ENCODE measurements around the gene CBX4. TPM values are rescaled to one million over a fixed set of nuclear protein-coding genes. Genes with fewer than 3 reads are reported as not detected.
A peak's percentile ranks its signal among the peaks of the same experiment; 100 is the strongest.

CBX4 gene
- total RNA-seq, 1 donor from 2014 or later: 16.9 TPM

GRCh38 chr17:79790805-79791734 is 48.2 kb downstream of the CBX4 start:
- H3K4me3 Mint-ChIP-seq (ENCODE audit: unreplicated experiment): no peak overlapping the region
- Histone ChIP-seq H3K9me3 (ENCODE audit: insufficient read depth, low read depth, low read length) (no peaks in the 10 kb centered on the region), H3K27ac (ENCODE audit: low read depth, low read length) (no peak overlapping the region), H3K4me1 (ENCODE audit: insufficient read depth, low read length) (peaks cover 19% of the 10 kb centered on the region), H3K36me3 (ENCODE audit: insufficient read depth, low read length) (no peaks in the 10 kb centered on the region), H4K20me1 (ENCODE audit: insufficient read depth, low read length) (peaks cover 26% of the 10 kb centered on the region), H3K4me2 (ENCODE audit: low read length) (no peak overlapping the region), H2AFZ (ENCODE audit: low read depth, low read length) (no peak overlapping the region), H3K4me3 (ENCODE audit: insufficient read depth, low read depth, low read length) (no peak overlapping the region), H3K9ac (ENCODE audit: low read length) (no peak overlapping the region), H3K27me3 (ENCODE audit: insufficient read depth, low read length) (peaks cover 48% of the 10 kb centered on the region), H3K79me2 (ENCODE audit: insufficient read depth, low read length) (peaks cover 2% of the 10 kb centered on the region)
- no peak for FAIRE-seq
- H3K4me1 Mint-ChIP-seq (ENCODE audit: low read depth, unreplicated experiment): peaks cover 10% of the 10 kb centered on the region
- H3K9me3 Mint-ChIP-seq (ENCODE audit: unreplicated experiment): peaks cover 5% of the 10 kb centered on the region
- DNase-seq (ENCODE audit: low read depth): no peak
- H3K27ac Mint-ChIP-seq (ENCODE audit: unreplicated experiment): no peak overlapping the region
- TF ChIP-seq EZH2 (IDR thresholded peaks at IDR 0.05; ENCODE audit: insufficient read depth, low read length): peak; percentile 88
- TF ChIP-seq, protein P1, sequence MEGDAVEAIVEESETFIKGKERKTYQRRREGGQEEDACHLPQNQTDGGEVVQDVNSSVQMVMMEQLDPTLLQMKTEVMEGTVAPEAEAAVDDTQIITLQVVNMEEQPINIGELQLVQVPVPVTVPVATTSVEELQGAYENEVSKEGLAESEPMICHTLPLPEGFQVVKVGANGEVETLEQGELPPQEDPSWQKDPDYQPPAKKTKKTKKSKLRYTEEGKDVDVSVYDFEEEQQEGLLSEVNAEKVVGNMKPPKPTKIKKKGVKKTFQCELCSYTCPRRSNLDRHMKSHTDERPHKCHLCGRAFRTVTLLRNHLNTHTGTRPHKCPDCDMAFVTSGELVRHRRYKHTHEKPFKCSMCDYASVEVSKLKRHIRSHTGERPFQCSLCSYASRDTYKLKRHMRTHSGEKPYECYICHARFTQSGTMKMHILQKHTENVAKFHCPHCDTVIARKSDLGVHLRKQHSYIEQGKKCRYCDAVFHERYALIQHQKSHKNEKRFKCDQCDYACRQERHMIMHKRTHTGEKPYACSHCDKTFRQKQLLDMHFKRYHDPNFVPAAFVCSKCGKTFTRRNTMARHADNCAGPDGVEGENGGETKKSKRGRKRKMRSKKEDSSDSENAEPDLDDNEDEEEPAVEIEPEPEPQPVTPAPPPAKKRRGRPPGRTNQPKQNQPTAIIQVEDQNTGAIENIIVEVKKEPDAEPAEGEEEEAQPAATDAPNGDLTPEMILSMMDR (IDR thresholded peaks at IDR 0.05; ENCODE audit: insufficient read depth, low read depth, low read length): no peak
- H3K36me3 Mint-ChIP-seq (ENCODE audit: low read depth, unreplicated experiment): peaks cover 5% of the 10 kb centered on the region
- H3K27me3 Mint-ChIP-seq (ENCODE audit: low read depth, unreplicated experiment): peaks cover 45% of the 10 kb centered on the region

GRCh38 chr17:79789943-79790804 is 49.1 kb downstream of the CBX4 start:
- peak; percentile 94 for TF ChIP-seq EZH2 (IDR thresholded peaks at IDR 0.05; ENCODE audit: insufficient read depth, low read length)
- TF ChIP-seq, protein P1 (IDR thresholded peaks at IDR 0.05; ENCODE audit: insufficient read depth, low read depth, low read length): peak; percentile 20
- no peak for DNase-seq (ENCODE audit: low read depth)
- Mint-ChIP-seq H3K4me3 (ENCODE audit: unreplicated experiment) (no peak overlapping the region), H3K36me3 (ENCODE audit: low read depth, unreplicated experiment) (peaks cover 2% of the 10 kb centered on the region), H3K27ac (ENCODE audit: unreplicated experiment) (no peak overlapping the region), H3K9me3 (ENCODE audit: unreplicated experiment) (peaks cover 5% of the 10 kb centered on the region), H3K27me3 (ENCODE audit: low read depth, unreplicated experiment) (peaks cover 44% of the 10 kb centered on the region), H3K4me1 (ENCODE audit: low read depth, unreplicated experiment) (peaks cover 10% of the 10 kb centered on the region)
- Histone ChIP-seq H3K9ac (ENCODE audit: low read length) (no peak overlapping the region), H3K4me3 (ENCODE audit: insufficient read depth, low read depth, low read length) (no peak overlapping the region), H3K4me2 (ENCODE audit: low read length) (peak overlapping the region; percentile 66), H3K27me3 (ENCODE audit: insufficient read depth, low read length) (peaks cover 48% of the 10 kb centered on the region), H3K36me3 (ENCODE audit: insufficient read depth, low read length) (no peaks in the 10 kb centered on the region), H4K20me1 (ENCODE audit: insufficient read depth, low read length) (peaks cover 22% of the 10 kb centered on the region), H3K27ac (ENCODE audit: low read depth, low read length) (no peak overlapping the region), H3K4me1 (ENCODE audit: insufficient read depth, low read length) (peaks cover 14% of the 10 kb centered on the region), H3K79me2 (ENCODE audit: insufficient read depth, low read length) (no peaks in the 10 kb centered on the region), H3K9me3 (ENCODE audit: insufficient read depth, low read depth, low read length) (no peaks in the 10 kb centered on the region), H2AFZ (ENCODE audit: low read depth, low read length) (peak overlapping the region; percentile 25)
- FAIRE-seq: no peak
